Activated CD8-positive, alpha-beta T cell treated with anti-CD3 and anti-CD28 coated beads, Interleukin-2, amount 10 ng/mL, durations not matched to agents 7 days and 5 days (primary cell): Measurements from ENCODE around the gene NEURL3. TPM values are rescaled to one million over a fixed set of nuclear protein-coding genes. Genes with fewer than 3 reads are reported as not detected.

ENCODE experiments used
- ATAC-seq: fragments of 150-1000 bp; cut with Tn5 transposase; one replicate; pipeline ENCODE4 v1.10.0; 2021; ENCODE audit warnings: moderate library complexity
- CTCF ChIA-PET: fragments of 350-600 bp; sonication (Branson Sonifier 250); formaldehyde crosslinking; loops from one replicate; lab custom pipeline; 2021; ENCODE audit warnings: antibody characterized with exemption; lab: Charles Lee
- POLR2A ChIA-PET: fragments of 350-600 bp; sonication (Branson Sonifier 250); formaldehyde crosslinking; loops from one replicate; lab custom pipeline; 2021; ENCODE audit warnings: antibody characterized with exemption; lab: Charles Lee
- DNase-seq: peaks from one replicate; pipeline ENCODE4 v3.0.0-alpha.2; 2020
- H3K27ac Mint-ChIP-seq: one replicate; pipeline ENCODE4 v1.8.0; 2021; ENCODE audit warnings: mild to moderate bottlenecking, mixed read lengths
- H3K27me3 Mint-ChIP-seq: one replicate; pipeline ENCODE4 v1.8.0; 2021; ENCODE audit warnings: low read depth, mixed read lengths
- H3K36me3 Mint-ChIP-seq: one replicate; pipeline ENCODE4 v1.8.0; 2021; ENCODE audit warnings: low read depth, mixed read lengths
- H3K4me1 Mint-ChIP-seq: one replicate; pipeline ENCODE4 v1.8.0; 2021; ENCODE audit warnings: low read depth, mixed read lengths
- H3K4me3 Mint-ChIP-seq: one replicate; pipeline ENCODE4 v1.8.0; 2021; ENCODE audit warnings: mild to moderate bottlenecking, mixed read lengths
- H3K9me3 Mint-ChIP-seq: one replicate; pipeline ENCODE4 v1.8.0; 2022; ENCODE audit warnings: mixed read lengths; ENCODE audit not compliant: insufficient read depth
- total RNA-seq, 2 experiments: library from RNA; stranded (reverse); gene quantifications; one replicate each; pipeline ENCODE4 v1.2.3, GENCODE V29; 2021

Gene NEURL3
- total RNA-seq, 2 experiments from 2014 or later = not detected

- peaks cover 54% of the 10 kb centered on the region for H3K36me3 Mint-ChIP-seq
- DNase-seq = no peak
- H3K9me3 Mint-ChIP-seq = no peaks in the 10 kb centered on the region
- ChIA-PET CTCF (interaction anchor here (0.6 to 1.3 kb wide), 2 partner anchors 10 to 92 kb away, joined by 3 to 7 read pairs; no protein-coding TSS in a partner anchor), POLR2A (interaction anchor here (0.5 to 1.6 kb wide), 5 partner anchors 10 to 141 kb away, joined by 3 to 7 read pairs (median 3); no protein-coding TSS in a partner anchor)
- peaks cover 45% of the 10 kb centered on the region for H3K4me1 Mint-ChIP-seq
- no peak for ATAC-seq
- H3K27me3 Mint-ChIP-seq = no peaks in the 10 kb centered on the region
- H3K4me3 Mint-ChIP-seq = no peak overlapping the region
- no peak overlapping the region for H3K27ac Mint-ChIP-seq
These were observed 43.7 kb upstream of the NEURL3 start for GRCh38 chr2:96548558-96549465.

- Mint-ChIP-seq H3K36me3 (peaks cover 62% of the 10 kb centered on the region), H3K27ac (peak overlapping the region; percentile 18), H3K9me3 (no peaks in the 10 kb centered on the region), H3K4me1 (peaks cover 44% of the 10 kb centered on the region), H3K27me3 (no peaks in the 10 kb centered on the region), H3K4me3 (no peak overlapping the region)
- ATAC-seq (no peak), DNase-seq (no peak)
- ChIA-PET CTCF (interaction anchor here (0.6 to 1.3 kb wide), 3 partner anchors 9 to 91 kb away, joined by 3 to 7 read pairs (median 3); no protein-coding TSS in a partner anchor), POLR2A (interaction anchor here (0.6 to 1.6 kb wide), 4 partner anchors 8 to 140 kb away, joined by 3 to 7 read pairs (median 3); no protein-coding TSS in a partner anchor)
These were observed 42.6 kb upstream of the NEURL3 start for GRCh38 chr2:96547731-96548171.

GRCh38 chr2:96547203-96547641 is 42.1 kb upstream of the NEURL3 start:
- Mint-ChIP-seq H3K4me1 (peaks cover 50% of the 10 kb centered on the region), H3K27ac (peak overlapping the region; percentile 18), H3K9me3 (no peaks in the 10 kb centered on the region), H3K27me3 (no peaks in the 10 kb centered on the region), H3K36me3 (peaks cover 64% of the 10 kb centered on the region), H3K4me3 (no peak overlapping the region)
- CTCF ChIA-PET = interaction anchor here (0.7 to 1.3 kb wide), 3 partner anchors 9 to 140 kb away, joined by 3 to 7 read pairs (median 3); no protein-coding TSS in a partner anchor
- POLR2A ChIA-PET = interaction anchor here (1.2 to 1.4 kb wide), 2 partner anchors 8 to 9 kb away, joined by 7 to 9 read pairs; no protein-coding TSS in a partner anchor
- ATAC-seq = no peak
- DNase-seq = no peak

GRCh38 chr2:96546797-96547196 is 41.6 kb upstream of the NEURL3 start:
- Mint-ChIP-seq H3K4me3 (no peak overlapping the region), H3K27ac (peak overlapping the region; percentile 9), H3K4me1 (peaks cover 50% of the 10 kb centered on the region), H3K27me3 (no peaks in the 10 kb centered on the region), H3K9me3 (no peaks in the 10 kb centered on the region), H3K36me3 (peaks cover 64% of the 10 kb centered on the region)
- CTCF ChIA-PET = interaction anchor here (0.7 kb wide), 1 partner anchor 139 kb away, joined by 3 read pairs; no protein-coding TSS in a partner anchor
- POLR2A ChIA-PET = interaction anchor here (1.4 kb wide), 1 partner anchor 9 kb away, joined by 9 read pairs; no protein-coding TSS in a partner anchor
- DNase-seq (peak; percentile 21), ATAC-seq (peak; percentile 35)

- POLR2A ChIA-PET = interaction anchor here (1.4 kb wide), 1 partner anchor 8 kb away, joined by 9 read pairs; no protein-coding TSS in a partner anchor
- ATAC-seq (peak; percentile 17), DNase-seq (peak; percentile 49)
- peak overlapping the region; percentile 32 for H3K4me3 Mint-ChIP-seq
- H3K27ac Mint-ChIP-seq = peak overlapping the region; percentile 36
- no peaks in the 10 kb centered on the region for H3K27me3 Mint-ChIP-seq
- H3K36me3 Mint-ChIP-seq = peaks cover 65% of the 10 kb centered on the region
- H3K4me1 Mint-ChIP-seq = peaks cover 54% of the 10 kb centered on the region
- CTCF ChIA-PET = no interaction called here
- no peaks in the 10 kb centered on the region for H3K9me3 Mint-ChIP-seq
These were observed 41.2 kb upstream of the NEURL3 start for GRCh38 chr2:96546321-96546720.

GRCh38 chr2:96542357-96542977 is 37.3 kb upstream of the NEURL3 start:
- DNase-seq = no peak
- no peaks in the 10 kb centered on the region for H3K27me3 Mint-ChIP-seq
- no peak overlapping the region for H3K4me3 Mint-ChIP-seq
- ChIA-PET POLR2A (interaction anchor here (0.9 kb wide), 1 partner anchor 14 kb away, joined by 4 read pairs; no protein-coding TSS in a partner anchor), CTCF (interaction anchor here (8.0 kb wide), 1 partner anchor 12 kb away, joined by 90 read pairs; no protein-coding TSS in a partner anchor)
- H3K27ac Mint-ChIP-seq = no peak overlapping the region
- no peaks in the 10 kb centered on the region for H3K9me3 Mint-ChIP-seq
- ATAC-seq = no peak
- H3K36me3 Mint-ChIP-seq = peaks cover 68% of the 10 kb centered on the region
- peaks cover 75% of the 10 kb centered on the region for H3K4me1 Mint-ChIP-seq

GRCh38 chr2:96541398-96542152 is 36.4 kb upstream of the NEURL3 start:
- no peak for ATAC-seq
- H3K4me1 Mint-ChIP-seq = peaks cover 69% of the 10 kb centered on the region
- no peak overlapping the region for H3K4me3 Mint-ChIP-seq
- ChIA-PET POLR2A (interaction anchor here (0.9 to 1.2 kb wide), 2 partner anchors 13 to 15 kb away, joined by 4 to 6 read pairs; no protein-coding TSS in a partner anchor), CTCF (interaction anchor here (1.3 to 8.0 kb wide), 2 partner anchors 13 to 135 kb away, joined by 3 to 90 read pairs; no protein-coding TSS in a partner anchor)
- H3K27me3 Mint-ChIP-seq = no peaks in the 10 kb centered on the region
- no peaks in the 10 kb centered on the region for H3K9me3 Mint-ChIP-seq
- H3K36me3 Mint-ChIP-seq = peaks cover 63% of the 10 kb centered on the region
- DNase-seq = no peak
- H3K27ac Mint-ChIP-seq = no peak overlapping the region

GRCh38 chr2:96540136-96540535 is 35.0 kb upstream of the NEURL3 start:
- Mint-ChIP-seq H3K27me3 (no peaks in the 10 kb centered on the region), H3K27ac (peak overlapping the region; percentile 82), H3K4me1 (peaks cover 65% of the 10 kb centered on the region), H3K4me3 (peak overlapping the region; percentile 83), H3K36me3 (peaks cover 51% of the 10 kb centered on the region), H3K9me3 (no peaks in the 10 kb centered on the region)
- ChIA-PET POLR2A (interaction anchor here (0.5 to 5.4 kb wide), 5 partner anchors 8 to 15 kb away, joined by 3 to 99 read pairs (median 7); no protein-coding TSS in a partner anchor), CTCF (interaction anchor here (0.9 to 8.0 kb wide), 3 partner anchors 12 to 133 kb away, joined by 4 to 90 read pairs (median 26); no protein-coding TSS in a partner anchor)
- ATAC-seq (no peak), DNase-seq (no peak)

- H3K4me1 Mint-ChIP-seq = peaks cover 61% of the 10 kb centered on the region
- DNase-seq = peak; percentile 24
- H3K9me3 Mint-ChIP-seq = no peaks in the 10 kb centered on the region
- ChIA-PET CTCF (interaction anchor here (0.9 to 8.0 kb wide), 8 partner anchors 8 to 224 kb away, joined by 3 to 90 read pairs (median 14); no protein-coding TSS in a partner anchor), POLR2A (interaction anchor here (0.8 to 5.4 kb wide), 10 partner anchors 9 to 401 kb away, joined by 3 to 99 read pairs (median 8); partner anchors contain the start of gene SNRNP200)
- peak overlapping the region; percentile 83 for H3K4me3 Mint-ChIP-seq
- ATAC-seq = peak; percentile 6
- peaks cover 46% of the 10 kb centered on the region for H3K36me3 Mint-ChIP-seq
- peak overlapping the region; percentile 82 for H3K27ac Mint-ChIP-seq
- H3K27me3 Mint-ChIP-seq = no peaks in the 10 kb centered on the region
These were observed 34.2 kb upstream of the NEURL3 start for GRCh38 chr2:96539215-96539920.
